ENCODE data around the gene BCL7A.
A peak's percentile ranks its signal among the peaks of the same experiment; 100 is the strongest.

The BCL7A gene

DNA sequence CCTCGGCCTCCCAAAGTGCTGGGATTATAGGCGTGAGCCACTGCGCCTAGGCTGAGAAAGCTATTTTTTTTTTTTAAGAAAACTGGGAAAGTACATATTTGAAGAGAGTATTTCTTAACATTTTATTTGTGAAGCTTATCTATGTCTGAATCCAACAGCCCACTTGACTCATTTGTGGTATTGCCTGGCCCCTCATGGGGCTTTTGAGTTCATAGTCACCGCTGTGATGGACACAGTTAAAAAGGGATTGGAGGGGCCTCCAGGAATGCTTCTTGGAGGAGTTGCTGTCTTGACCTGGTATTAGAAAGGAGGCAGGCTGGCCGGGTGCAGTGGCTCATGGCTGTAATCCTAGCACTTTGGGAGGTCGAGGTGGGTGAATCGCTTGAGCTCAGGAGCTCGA is 26.5 kb downstream of the BCL7A start:
- peaks cover 16 to 50% (median 31%) of the 10 kb centered on the region in 3 donors for H3K36me3 ChIP-seq
- H3K27me3 ChIP-seq = no peaks in the 10 kb centered on the region
- no peak overlapping the region for H3K27ac ChIP-seq
- no peak overlapping the region for H3K4me3 ChIP-seq
- H3K4me1 ChIP-seq = peaks cover 0 to 22% (median 10%) of the 10 kb centered on the region in 4 donors
- DNase-seq = no peak
- H3K9me3 ChIP-seq = no peaks in the 10 kb centered on the region
- TF ChIP-seq, protein P1, sequence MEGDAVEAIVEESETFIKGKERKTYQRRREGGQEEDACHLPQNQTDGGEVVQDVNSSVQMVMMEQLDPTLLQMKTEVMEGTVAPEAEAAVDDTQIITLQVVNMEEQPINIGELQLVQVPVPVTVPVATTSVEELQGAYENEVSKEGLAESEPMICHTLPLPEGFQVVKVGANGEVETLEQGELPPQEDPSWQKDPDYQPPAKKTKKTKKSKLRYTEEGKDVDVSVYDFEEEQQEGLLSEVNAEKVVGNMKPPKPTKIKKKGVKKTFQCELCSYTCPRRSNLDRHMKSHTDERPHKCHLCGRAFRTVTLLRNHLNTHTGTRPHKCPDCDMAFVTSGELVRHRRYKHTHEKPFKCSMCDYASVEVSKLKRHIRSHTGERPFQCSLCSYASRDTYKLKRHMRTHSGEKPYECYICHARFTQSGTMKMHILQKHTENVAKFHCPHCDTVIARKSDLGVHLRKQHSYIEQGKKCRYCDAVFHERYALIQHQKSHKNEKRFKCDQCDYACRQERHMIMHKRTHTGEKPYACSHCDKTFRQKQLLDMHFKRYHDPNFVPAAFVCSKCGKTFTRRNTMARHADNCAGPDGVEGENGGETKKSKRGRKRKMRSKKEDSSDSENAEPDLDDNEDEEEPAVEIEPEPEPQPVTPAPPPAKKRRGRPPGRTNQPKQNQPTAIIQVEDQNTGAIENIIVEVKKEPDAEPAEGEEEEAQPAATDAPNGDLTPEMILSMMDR (IDR thresholded peaks at IDR 0.05) = no peak
- intact Hi-C loops (cut with DNase I; ENCODE audit: low total_unique reads) = no loop called here

DNA sequence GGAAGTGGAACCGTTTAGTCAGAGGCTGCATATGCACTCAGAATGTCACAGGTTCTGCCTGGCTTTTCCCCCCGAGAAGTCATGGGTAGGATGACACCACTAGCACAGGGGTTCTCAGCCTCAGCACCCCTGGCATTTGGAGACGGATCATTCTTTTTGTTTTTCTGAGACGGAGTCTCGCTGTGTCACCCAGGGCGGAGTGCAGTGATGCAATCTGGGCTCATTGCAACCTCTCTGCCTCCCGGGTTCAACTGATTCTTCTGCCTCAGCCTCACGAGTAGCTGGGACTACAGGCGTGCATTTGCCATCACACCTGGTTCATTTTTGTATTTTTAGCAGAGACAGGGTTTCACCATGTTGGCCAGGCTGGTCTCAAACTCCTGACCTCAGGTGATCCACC is 28.1 kb downstream of the BCL7A start:
- H3K4me1 ChIP-seq = peaks cover 0 to 33% (median 14%) of the 10 kb centered on the region in 4 donors
- peaks cover 6 to 36% (median 15%) of the 10 kb centered on the region in 3 donors for H3K36me3 ChIP-seq
- H3K27ac ChIP-seq = peak overlapping the region in 1 of 2 donors; percentile 76
- H3K27me3 ChIP-seq = no peaks in the 10 kb centered on the region
- intact Hi-C loops (cut with DNase I; ENCODE audit: low total_unique reads) = no loop called here
- TF ChIP-seq, protein P1 (IDR thresholded peaks at IDR 0.05) = no peak
- DNase-seq = no peak
- H3K9me3 ChIP-seq = no peaks in the 10 kb centered on the region
- H3K4me3 ChIP-seq = no peak overlapping the region

DNA sequence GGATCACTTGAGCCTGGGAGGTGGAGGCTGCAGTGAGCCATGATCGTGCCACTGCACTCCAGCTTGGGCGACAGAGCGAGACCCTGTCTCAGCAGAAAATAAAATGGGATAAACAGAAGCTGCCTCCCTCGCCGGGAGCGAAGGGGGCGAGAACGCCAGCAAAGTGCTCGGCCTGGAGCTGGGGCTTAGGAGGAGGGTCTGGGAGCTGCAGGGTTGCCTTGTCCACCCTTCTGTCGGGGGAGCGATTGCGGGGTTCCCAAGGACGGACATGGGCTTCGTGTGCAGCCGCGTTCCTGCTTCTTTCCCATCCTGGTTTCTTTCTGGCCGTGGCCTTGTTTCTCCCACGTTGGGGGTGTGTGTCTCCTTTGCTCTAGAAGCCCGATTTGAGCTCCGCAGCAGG is 29.0 kb downstream of the BCL7A start:
- H3K36me3 ChIP-seq = peaks cover 6 to 36% (median 16%) of the 10 kb centered on the region in 3 donors
- H3K4me3 ChIP-seq = no peak overlapping the region
- H3K9me3 ChIP-seq = no peaks in the 10 kb centered on the region
- no peak for DNase-seq
- H3K27me3 ChIP-seq = no peaks in the 10 kb centered on the region
- TF ChIP-seq, protein P1 (IDR thresholded peaks at IDR 0.05) = no peak
- peaks cover 0 to 33% (median 14%) of the 10 kb centered on the region in 4 donors for H3K4me1 ChIP-seq
- peak overlapping the region; percentile 76 to 81 for H3K27ac ChIP-seq
- intact Hi-C loops (cut with DNase I; ENCODE audit: low total_unique reads) = no loop called here

DNA sequence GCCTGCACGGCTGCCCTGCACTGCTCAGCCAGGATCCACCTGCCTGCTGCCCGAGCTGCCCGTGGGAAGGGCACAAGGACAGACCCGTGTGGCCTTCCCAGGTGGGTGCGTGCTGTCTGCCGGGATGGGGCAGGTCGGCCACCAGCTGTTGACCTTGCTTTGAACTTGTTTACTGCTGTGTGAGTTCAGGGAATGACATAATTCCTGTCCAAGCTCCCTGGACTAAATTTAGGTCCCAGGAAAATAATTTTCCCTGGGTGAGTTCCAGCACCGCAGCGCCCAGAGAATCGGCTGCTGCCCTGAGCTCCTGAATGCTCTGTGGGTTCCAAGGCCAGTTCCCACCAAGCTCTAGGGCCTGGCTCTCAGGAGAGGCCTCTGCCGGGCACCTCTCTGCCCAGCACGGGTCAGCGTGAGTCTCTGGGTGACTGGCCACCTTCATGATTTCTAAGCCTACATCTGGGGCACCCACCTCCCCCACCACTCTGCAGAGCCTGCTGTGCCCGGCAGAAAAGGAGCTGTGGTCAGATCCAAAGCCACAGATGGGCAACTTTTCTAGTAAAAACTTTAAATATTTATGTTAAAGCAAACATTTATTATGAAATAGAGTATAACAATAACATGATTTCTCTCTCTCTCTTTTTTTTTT is 29.7 kb downstream of the BCL7A start:
- peak in 1 of 2 donors; percentile 78 for DNase-seq
- H3K27me3 ChIP-seq = no peaks in the 10 kb centered on the region
- no peak overlapping the region for H3K4me3 ChIP-seq
- peaks cover 0 to 33% (median 14%) of the 10 kb centered on the region in 4 donors for H3K4me1 ChIP-seq
- H3K36me3 ChIP-seq = peaks cover 2 to 36% (median 18%) of the 10 kb centered on the region in 3 donors
- intact Hi-C loops (cut with DNase I; ENCODE audit: low total_unique reads) = no loop called here
- TF ChIP-seq, protein P1 (IDR thresholded peaks at IDR 0.05) = no peak
- peak overlapping the region; percentile 76 to 81 for H3K27ac ChIP-seq
- no peaks in the 10 kb centered on the region for H3K9me3 ChIP-seq

DNA sequence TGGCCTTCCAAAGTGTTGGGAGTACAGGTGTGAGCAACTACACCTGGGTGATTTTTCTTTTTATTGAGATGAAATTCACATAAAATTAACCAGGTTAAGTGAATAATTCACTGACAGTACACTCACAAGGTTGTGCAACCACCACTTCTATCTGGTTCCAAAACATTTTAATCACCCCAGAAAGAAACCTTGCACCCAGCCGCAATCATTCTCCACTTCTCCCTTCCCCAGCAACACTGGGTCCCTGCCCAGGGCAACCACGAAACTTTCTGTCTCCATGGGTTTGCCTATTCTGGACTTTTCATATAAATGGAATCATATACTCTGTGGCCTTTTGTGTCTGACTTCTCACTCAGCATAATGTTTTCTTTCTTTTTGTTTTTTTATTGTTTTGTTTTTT is 30.6 kb downstream of the BCL7A start:
- Histone ChIP-seq H3K36me3 (peaks cover 0 to 36% (median 16%) of the 10 kb centered on the region in 3 donors), H3K4me1 (peaks cover 0 to 33% (median 14%) of the 10 kb centered on the region in 4 donors), H3K9me3 (no peaks in the 10 kb centered on the region), H3K27ac (peak overlapping the region; percentile 76 to 81), H3K27me3 (no peaks in the 10 kb centered on the region), H3K4me3 (no peak overlapping the region)
- no peak for DNase-seq
- intact Hi-C loops (cut with DNase I; ENCODE audit: low total_unique reads) = no loop called here
- TF ChIP-seq, protein P1 (IDR thresholded peaks at IDR 0.05) = no peak
